Body of pancreas (tissue), 4 donors: ENCODE measurements around the gene GRIN2C.

Experiments used
- CTCF ChIP-seq, 7 experiments: fragments of 450-650 bp in 4 of 7; fragments of 200-600 bp in 3 of 7; sonication (generic) in 3 of 7; IDR thresholded peaks; one replicate each; pipeline ENCODE4 v1.5.1; 2016 to 2019; ENCODE audit warnings: antibody characterized with exemption in 7 of 7
- POLR2A ChIP-seq, 3 donors: fragments of 450-650 bp; IDR thresholded peaks; one replicate each; pipeline ENCODE4 v1.6.1; 2016; ENCODE audit warnings: antibody characterized with exemption in 3 of 3, mild to moderate bottlenecking in 2 of 3

- TF ChIP-seq CTCF (IDR thresholded peaks at IDR 0.05) = no peak
- no peak for TF ChIP-seq POLR2A (IDR thresholded peaks at IDR 0.05)
These were observed 31.9 kb downstream of the GRIN2C start for GRCh38 chr17:74827800-74828199.
